ENCODE measurements around the gene CCR7. TPM values are rescaled to one million over a fixed set of nuclear protein-coding genes. Genes with fewer than 3 reads are reported as not detected.

Gene CCR7
- total RNA-seq, 4 donors from 2014 or later, result 0.33 TPM; not detected in 3

GRCh38 chr17:40561294-40561870, 3.9 kb downstream of the CCR7 start:
- Histone ChIP-seq H3K9me3 (no peaks in the 10 kb centered on the region), H3K27me3 (peaks cover 0 to 10% (median 0%) of the 10 kb centered on the region in 4 donors), H3K4me1 (peaks cover 40 to 45% (median 44%) of the 10 kb centered on the region in 4 donors), H3K27ac (replicated peaks in 1 of 4) (no peak overlapping the region), H3K4me3 (no peak overlapping the region), H3K36me3 (no peaks in the 10 kb centered on the region)
- DNase-seq (ENCODE audit: extremely low spot score), result peak; percentile 78
- WGBS, result 90% methylated on average over 3 of the region's 3 CpGs
- no peak for TF ChIP-seq CTCF (IDR thresholded peaks at IDR 0.05)
- TF ChIP-seq POLR2A (IDR thresholded peaks at IDR 0.05; ENCODE audit: low read depth), result no peak
- no peak for TF ChIP-seq EP300 (IDR thresholded peaks at IDR 0.05)
- no peak for TF ChIP-seq POLR2AphosphoS5 (IDR thresholded peaks at IDR 0.05)
- intact Hi-C loops (cut with DNase I), result loop anchor here (2.0 to 5.0 kb wide), 3 partner anchors 123 to 203 kb away; no protein-coding TSS in a partner anchor

- Histone ChIP-seq H3K4me1 (peaks cover 43 to 51% (median 51%) of the 10 kb centered on the region in 4 donors), H3K9me3 (no peaks in the 10 kb centered on the region), H3K27me3 (peaks cover 0 to 10% (median 0%) of the 10 kb centered on the region in 4 donors), H3K4me3 (peak overlapping the region in 2 of 4 donors; percentile 10 to 26), H3K36me3 (no peaks in the 10 kb centered on the region), H3K27ac (replicated peaks in 1 of 4) (peak overlapping the region in 3 of 4 donors; percentile 12 to 79 (median 67))
- peak; percentile 88 for DNase-seq (ENCODE audit: extremely low spot score)
- intact Hi-C loops (cut with DNase I), result loop anchor here (2.0 to 5.0 kb wide), 3 partner anchors 122 to 202 kb away; no protein-coding TSS in a partner anchor
- no peak for TF ChIP-seq EP300 (IDR thresholded peaks at IDR 0.05)
- no peak for TF ChIP-seq CTCF (IDR thresholded peaks at IDR 0.05)
- TF ChIP-seq POLR2A (IDR thresholded peaks at IDR 0.05; ENCODE audit: low read depth), result no peak
- TF ChIP-seq POLR2AphosphoS5 (IDR thresholded peaks at IDR 0.05), result no peak
- WGBS, result 77% methylated on average over 24 of the region's 24 CpGs
Measured at GRCh38 chr17:40560592-40561293, 4.5 kb downstream of the CCR7 start.

GRCh38 chr17:40559954-40560591, 5.2 kb downstream of the CCR7 start:
- Histone ChIP-seq H3K36me3 (no peaks in the 10 kb centered on the region), H3K27me3 (peaks cover 0 to 10% (median 0%) of the 10 kb centered on the region in 4 donors), H3K4me1 (peaks cover 49 to 56% (median 53%) of the 10 kb centered on the region in 4 donors), H3K4me3 (peak overlapping the region in 2 of 4 donors; percentile 10 to 26), H3K9me3 (no peaks in the 10 kb centered on the region), H3K27ac (replicated peaks in 1 of 4) (peak overlapping the region; percentile 34 to 79 (median 58))
- peak; percentile 97 for DNase-seq (ENCODE audit: extremely low spot score)
- WGBS, result 36% methylated on average over 8 of the region's 13 CpGs
- TF ChIP-seq CTCF (IDR thresholded peaks at IDR 0.05) (peak; percentile 97 to 99 (median 99)), EP300 (IDR thresholded peaks at IDR 0.05) (no peak), POLR2A (IDR thresholded peaks at IDR 0.05; ENCODE audit: low read depth) (no peak), POLR2AphosphoS5 (IDR thresholded peaks at IDR 0.05) (peak; percentile 63 to 84)
- intact Hi-C loops (cut with DNase I), result loop anchor here (2.0 to 5.0 kb wide), 3 partner anchors 121 to 201 kb away; no protein-coding TSS in a partner anchor

GRCh38 chr17:40559564-40559916, 5.7 kb downstream of the CCR7 start:
- intact Hi-C loops (cut with DNase I), result no loop called here
- Histone ChIP-seq H3K4me1 (peaks cover 54 to 60% (median 57%) of the 10 kb centered on the region in 4 donors), H3K4me3 (no peak overlapping the region), H3K27me3 (peaks cover 0 to 8% (median 0%) of the 10 kb centered on the region in 4 donors), H3K36me3 (no peaks in the 10 kb centered on the region), H3K9me3 (no peaks in the 10 kb centered on the region), H3K27ac (replicated peaks in 1 of 4) (peak overlapping the region; percentile 34 to 79 (median 58))
- TF ChIP-seq POLR2AphosphoS5 (IDR thresholded peaks at IDR 0.05) (no peak), POLR2A (IDR thresholded peaks at IDR 0.05; ENCODE audit: low read depth) (no peak), EP300 (IDR thresholded peaks at IDR 0.05) (no peak), CTCF (IDR thresholded peaks at IDR 0.05) (no peak)
- DNase-seq (ENCODE audit: extremely low spot score), result peak; percentile 83
- 90% methylated on average over 5 of the region's 5 CpGs for WGBS

Data from esophagus muscularis mucosa (tissue), 4 donors.